ENCODE measurements around the gene DCANP1.

DCANP1 gene

GRCh38 chr5:135398160-135398854 lies 48.8 kb downstream of the DCANP1 start:
- Histone ChIP-seq H3K27ac (ENCODE audit: low read length) (peak overlapping the region; percentile 48), H3K27me3 (ENCODE audit: low read depth, low read length) (no peaks in the 10 kb centered on the region)

GRCh38 chr5:135397084-135397483 lies 50.1 kb downstream of the DCANP1 start:
- TF ChIP-seq EZH2phosphoT487 (IDR thresholded peaks at IDR 0.05; ENCODE audit: low read depth), result no peak
- no peak for TF ChIP-seq CTCF (IDR thresholded peaks at IDR 0.05; ENCODE audit: low read depth, low read length)
- H4K20me1 ChIP-seq (ENCODE audit: insufficient read depth, low read length), result peaks cover 60% of the 10 kb centered on the region
- H3K36me3 ChIP-seq (replicated peaks; ENCODE audit: low read depth, low read length), result peaks cover 9% of the 10 kb centered on the region
- no peaks in the 10 kb centered on the region for H3K27me3 ChIP-seq (ENCODE audit: low read depth, low read length)
- peak overlapping the region; percentile 97; the same call in 1 of the 2 replicates for H3K4me3 ChIP-seq (ENCODE audit: low read length)
- H3K27ac ChIP-seq (ENCODE audit: low read length), result no peak overlapping the region
- H3K9me3 ChIP-seq (ENCODE audit: insufficient read depth, low read length), result no peaks in the 10 kb centered on the region
- no peak overlapping the region for H2AFZ ChIP-seq (ENCODE audit: low read depth, low read length)
- peaks cover 74% of the 10 kb centered on the region for H3K79me2 ChIP-seq (ENCODE audit: low read length)
- no peak overlapping the region for H3K9ac ChIP-seq (ENCODE audit: low read length)
- H3K4me2 ChIP-seq (ENCODE audit: low read length), result peak overlapping the region; percentile 91
- peaks cover 42% of the 10 kb centered on the region for H3K4me1 ChIP-seq (ENCODE audit: low read length)

More at GRCh38 chr5:135398160-135398854, 48.8 kb downstream of the DCANP1 start:
- no peaks in the 10 kb centered on the region for H3K36me3 ChIP-seq (replicated peaks; ENCODE audit: low read depth, low read length)
- H3K4me1 ChIP-seq (ENCODE audit: low read length), result peaks cover 30% of the 10 kb centered on the region
- no peak overlapping the region for H2AFZ ChIP-seq (ENCODE audit: low read depth, low read length)
- TF ChIP-seq CTCF (IDR thresholded peaks at IDR 0.05; ENCODE audit: low read depth, low read length) (no peak), EZH2phosphoT487 (IDR thresholded peaks at IDR 0.05; ENCODE audit: low read depth) (no peak)
- peak overlapping the region; percentile 86 for H3K9ac ChIP-seq (ENCODE audit: low read length)
- H3K79me2 ChIP-seq (ENCODE audit: low read length), result peaks cover 62% of the 10 kb centered on the region
- H4K20me1 ChIP-seq (ENCODE audit: insufficient read depth, low read length), result peaks cover 48% of the 10 kb centered on the region
- H3K4me2 ChIP-seq (ENCODE audit: low read length), result peak overlapping the region; percentile 91
- H3K4me3 ChIP-seq (ENCODE audit: low read length), result peak overlapping the region; percentile 97
- H3K9me3 ChIP-seq (ENCODE audit: insufficient read depth, low read length), result no peaks in the 10 kb centered on the region

GRCh38 chr5:135396459-135397055 lies 50.6 kb downstream of the DCANP1 start:
- H2AFZ ChIP-seq (ENCODE audit: low read depth, low read length), result no peak overlapping the region
- peaks cover 79% of the 10 kb centered on the region for H3K79me2 ChIP-seq (ENCODE audit: low read length)
- H3K4me2 ChIP-seq (ENCODE audit: low read length), result no peak overlapping the region
- H3K4me1 ChIP-seq (ENCODE audit: low read length), result peaks cover 46% of the 10 kb centered on the region
- no peak for TF ChIP-seq EZH2phosphoT487 (IDR thresholded peaks at IDR 0.05; ENCODE audit: low read depth)
- no peak for TF ChIP-seq CTCF (IDR thresholded peaks at IDR 0.05; ENCODE audit: low read depth, low read length)
- H3K9ac ChIP-seq (ENCODE audit: low read length), result no peak overlapping the region
- no peaks in the 10 kb centered on the region for H3K9me3 ChIP-seq (ENCODE audit: insufficient read depth, low read length)
- peaks cover 14% of the 10 kb centered on the region for H3K36me3 ChIP-seq (replicated peaks; ENCODE audit: low read depth, low read length)
- no peaks in the 10 kb centered on the region for H3K27me3 ChIP-seq (ENCODE audit: low read depth, low read length)
- no peak overlapping the region for H3K4me3 ChIP-seq (ENCODE audit: low read length)
- no peak overlapping the region for H3K27ac ChIP-seq (ENCODE audit: low read length)
- peaks cover 66% of the 10 kb centered on the region for H4K20me1 ChIP-seq (ENCODE audit: insufficient read depth, low read length)

GRCh38 chr5:135395866-135396265 lies 51.3 kb downstream of the DCANP1 start:
- no peaks in the 10 kb centered on the region for H3K27me3 ChIP-seq (ENCODE audit: low read depth, low read length)
- H3K79me2 ChIP-seq (ENCODE audit: low read length), result peaks cover 86% of the 10 kb centered on the region
- no peak overlapping the region for H3K4me2 ChIP-seq (ENCODE audit: low read length)
- peaks cover 46% of the 10 kb centered on the region for H3K4me1 ChIP-seq (ENCODE audit: low read length)
- H3K9ac ChIP-seq (ENCODE audit: low read length), result no peak overlapping the region
- H3K36me3 ChIP-seq (replicated peaks; ENCODE audit: low read depth, low read length), result peaks cover 17% of the 10 kb centered on the region
- H3K9me3 ChIP-seq (ENCODE audit: insufficient read depth, low read length), result no peaks in the 10 kb centered on the region
- H4K20me1 ChIP-seq (ENCODE audit: insufficient read depth, low read length), result peaks cover 73% of the 10 kb centered on the region
- no peak overlapping the region for H3K4me3 ChIP-seq (ENCODE audit: low read length)
- no peak for TF ChIP-seq EZH2phosphoT487 (IDR thresholded peaks at IDR 0.05; ENCODE audit: low read depth)
- no peak for TF ChIP-seq CTCF (IDR thresholded peaks at IDR 0.05; ENCODE audit: low read depth, low read length)
- H2AFZ ChIP-seq (ENCODE audit: low read depth, low read length), result no peak overlapping the region
- no peak overlapping the region for H3K27ac ChIP-seq (ENCODE audit: low read length)
